ENCODE data around the gene ZNF292.

- TF ChIP-seq POLR2AphosphoS5 (IDR thresholded peaks at IDR 0.05) (no peak), POLR2A (IDR thresholded peaks at IDR 0.05) (no peak), EP300 (IDR thresholded peaks at IDR 0.05) (no peak)
- TF ChIP-seq, protein P1, sequence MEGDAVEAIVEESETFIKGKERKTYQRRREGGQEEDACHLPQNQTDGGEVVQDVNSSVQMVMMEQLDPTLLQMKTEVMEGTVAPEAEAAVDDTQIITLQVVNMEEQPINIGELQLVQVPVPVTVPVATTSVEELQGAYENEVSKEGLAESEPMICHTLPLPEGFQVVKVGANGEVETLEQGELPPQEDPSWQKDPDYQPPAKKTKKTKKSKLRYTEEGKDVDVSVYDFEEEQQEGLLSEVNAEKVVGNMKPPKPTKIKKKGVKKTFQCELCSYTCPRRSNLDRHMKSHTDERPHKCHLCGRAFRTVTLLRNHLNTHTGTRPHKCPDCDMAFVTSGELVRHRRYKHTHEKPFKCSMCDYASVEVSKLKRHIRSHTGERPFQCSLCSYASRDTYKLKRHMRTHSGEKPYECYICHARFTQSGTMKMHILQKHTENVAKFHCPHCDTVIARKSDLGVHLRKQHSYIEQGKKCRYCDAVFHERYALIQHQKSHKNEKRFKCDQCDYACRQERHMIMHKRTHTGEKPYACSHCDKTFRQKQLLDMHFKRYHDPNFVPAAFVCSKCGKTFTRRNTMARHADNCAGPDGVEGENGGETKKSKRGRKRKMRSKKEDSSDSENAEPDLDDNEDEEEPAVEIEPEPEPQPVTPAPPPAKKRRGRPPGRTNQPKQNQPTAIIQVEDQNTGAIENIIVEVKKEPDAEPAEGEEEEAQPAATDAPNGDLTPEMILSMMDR (IDR thresholded peaks at IDR 0.05): no peak
Observed at GRCh38 chr6:87276624-87277023, 121.3 kb downstream of the ZNF292 start.

All from sigmoid colon (tissue), 4 donors.